Endothelial cell of umbilical vein (primary cell): ENCODE data around the gene ASZ1. TPM values are rescaled to one million over a fixed set of nuclear protein-coding genes. Genes with fewer than 3 reads are reported as not detected.

Experiments
- BruUV-seq: library from RNA; stranded (reverse); fragments of 400-500 nt; replicated peaks from 2 replicates; lab custom pipeline; 2021; lab: Mats Ljungman, UMichigan
- CTCF ChIA-PET: fragments of 300-600, 350-600 bp; sonication (Branson Sonifier 250); formaldehyde crosslinking; loops from one replicate; lab custom pipeline; 2021; ENCODE audit warnings: antibody characterized with exemption, inconsistent platforms; lab: Charles Lee
- POLR2A ChIA-PET: fragments of 300-600, 350-600 bp; sonication (Branson Sonifier 250); formaldehyde crosslinking; loops from one replicate; lab custom pipeline; 2021; ENCODE audit warnings: antibody characterized with exemption, inconsistent platforms; lab: Charles Lee
- DNase-seq: peaks from one replicate; pipeline ENCODE4 v3.0.0-alpha.2; 2011; ENCODE audit warnings: low read depth, low spot score
- FAIRE-seq: peaks from 2 replicates; lab custom pipeline; 2011; peaks lifted over from hg19 to GRCh38; lab: Jason Lieb, UNC
- H2AFZ ChIP-seq: 2 replicates; pipeline ENCODE4 v1.6.0; 2012; ENCODE audit warnings: low read depth, low read length, control low read depth, inconsistent platforms
- H3K27ac ChIP-seq: 2 replicates; pipeline ENCODE4 v1.5.1; 2011; ENCODE audit warnings: low read depth, mild to moderate bottlenecking, control low read depth, low read length, moderate library complexity; ENCODE audit not compliant: insufficient read depth
- H3K27me3 ChIP-seq, 2 experiments: 2 replicates each; pipeline versions ENCODE4 v1.6.0 to v1.6.1; 2011; ENCODE audit warnings: low read length in 2 of 2, mixed read lengths in 1 of 2; ENCODE audit not compliant: control insufficient read depth in 2 of 2, insufficient read depth in 2 of 2
- H3K36me3 ChIP-seq, 2 experiments: 2 replicates in 1 of 2; 3 replicates in 1 of 2; pipeline ENCODE4 v1.5.1; 2011; ENCODE audit warnings: low read length in 2 of 2, mild to moderate bottlenecking in 1 of 2, moderate library complexity in 1 of 2; ENCODE audit not compliant: control insufficient read depth in 2 of 2, insufficient read depth in 2 of 2; ENCODE audit errors: extremely low read depth in 1 of 2
- H3K4me1 ChIP-seq: 3 replicates; pipeline ENCODE4 v1.5.1; 2011; ENCODE audit warnings: mild to moderate bottlenecking, low read length; ENCODE audit not compliant: control insufficient read depth, insufficient read depth; ENCODE audit errors: extremely low read depth
- H3K4me2 ChIP-seq: 2 replicates; pipeline ENCODE4 v1.6.1; 2011; ENCODE audit warnings: low read length, control low read depth, mixed read lengths; ENCODE audit not compliant: insufficient read depth
- H3K4me3 ChIP-seq, 3 experiments: fragments of 200-600 bp in 1 of 3; sonication (generic), shearing (Covaris generic) in 1 of 3; replicated peaks in 1 of 3; 2 replicates each; pipeline ENCODE4 v1.5.1; 2011 to 2016; ENCODE audit warnings: control low read depth in 3 of 3, low read length in 3 of 3, mild to moderate bottlenecking in 2 of 3, inconsistent platforms in 1 of 3, low read depth in 1 of 3, moderate library complexity in 1 of 3; ENCODE audit not compliant: insufficient read depth in 1 of 3
- H3K79me2 ChIP-seq: 2 replicates; pipeline ENCODE4 v1.6.0; 2012; ENCODE audit warnings: low read length, inconsistent platforms; ENCODE audit not compliant: control insufficient read depth, insufficient read depth
- H3K9ac ChIP-seq: replicated peaks from 2 replicates; pipeline ENCODE3; 2011; ENCODE audit warnings: low read length, control low read depth; ENCODE audit not compliant: insufficient read depth; ENCODE audit errors: extremely low read depth
- H3K9me1 ChIP-seq: replicated peaks from 3 replicates; pipeline ENCODE4 v1.6.0; 2011; ENCODE audit warnings: mild to moderate bottlenecking, low read length; ENCODE audit not compliant: control insufficient read depth, insufficient read depth; ENCODE audit errors: extremely low read depth
- H3K9me3 ChIP-seq: replicated peaks from 2 replicates; pipeline ENCODE4 v1.5.1; 2012; ENCODE audit warnings: low read length, inconsistent platforms; ENCODE audit not compliant: control insufficient read depth, insufficient read depth
- H4K20me1 ChIP-seq: replicated peaks from 2 replicates; pipeline ENCODE3; 2011; ENCODE audit warnings: mild to moderate bottlenecking, low read length; ENCODE audit not compliant: control insufficient read depth, insufficient read depth; ENCODE audit errors: extremely low read depth
- EZH2 ChIP-seq: IDR thresholded peaks from 2 replicates; pipeline ENCODE4 v1.6.1; 2012; ENCODE audit warnings: borderline replicate concordance, low read depth, mild to moderate bottlenecking, moderate library complexity, low read length, inconsistent platforms; ENCODE audit not compliant: severe bottlenecking
- FOS ChIP-seq: IDR thresholded peaks from 2 replicates; pipeline ENCODE4 v1.6.1; 2011; ENCODE audit warnings: mild to moderate bottlenecking, low read length, moderate library complexity, borderline replicate concordance; ENCODE audit not compliant: insufficient read depth
- GATA2 ChIP-seq: IDR thresholded peaks from 2 replicates; pipeline ENCODE4 v1.7.0; 2011; ENCODE audit warnings: low read depth, mild to moderate bottlenecking, moderate library complexity, mixed read lengths, low read length; ENCODE audit not compliant: insufficient read length, insufficient read depth
- JUN ChIP-seq: IDR thresholded peaks from 2 replicates; pipeline ENCODE4 v1.6.1; 2011; ENCODE audit warnings: borderline replicate concordance, low read depth; ENCODE audit not compliant: insufficient read length, insufficient read depth
- POLR2A ChIP-seq: IDR thresholded peaks from 2 replicates; pipeline ENCODE4 v1.6.1; 2012; ENCODE audit warnings: low read depth, mild to moderate bottlenecking, control low read depth, low read length
- POLR2AphosphoS5 ChIP-seq: IDR thresholded peaks from 2 replicates; pipeline ENCODE4 v1.6.1; 2012; ENCODE audit warnings: low read depth, mild to moderate bottlenecking, control low read depth, low read length, moderate library complexity; ENCODE audit not compliant: insufficient read depth
- dilution Hi-C: fragments of 300-500 bp; cut with MboI; formaldehyde crosslinking; loops from one replicate; pipeline ENCODE4 v1.15.0; 2019; ENCODE audit warnings: low sequenced_read_pairs; ENCODE audit not compliant: extremely low pct_ligation_motif_present
- intact Hi-C: fragments of 100-400 bp; cut with micrococcal nuclease; formaldehyde crosslinking; loops from one replicate; pipeline ENCODE4 v1.10.0; 2022
- polyA plus RNA-seq, 4 experiments: library from polyadenylated mRNA; depleted of rRNA in 3 of 4; stranded (reverse) in 3 of 4; unstranded in 1 of 4; fragments of >200 nt; gene quantifications; 2 replicates each; pipeline versions ENCODE4 v1.2.1 to v1.2.3, GENCODE V29; 2011 to 2012; ENCODE audit warnings: missing spikeins in 1 of 4
- total RNA-seq: library from RNA; stranded (reverse); gene quantifications from 2 replicates; pipeline ENCODE4 v1.2.3, GENCODE V29; 2021
- TF ChIP-seq, protein P1 (sequence below): IDR thresholded peaks from 2 replicates; pipeline ENCODE4 v1.6.1; 2011; ENCODE audit not compliant: insufficient read depth, insufficient read length

ASZ1 gene
- total and polyA plus RNA-seq, 2 donors (not counting 3 experiments of a cell fraction or from before 2014, with no cell fraction given) = not detected

DNA sequence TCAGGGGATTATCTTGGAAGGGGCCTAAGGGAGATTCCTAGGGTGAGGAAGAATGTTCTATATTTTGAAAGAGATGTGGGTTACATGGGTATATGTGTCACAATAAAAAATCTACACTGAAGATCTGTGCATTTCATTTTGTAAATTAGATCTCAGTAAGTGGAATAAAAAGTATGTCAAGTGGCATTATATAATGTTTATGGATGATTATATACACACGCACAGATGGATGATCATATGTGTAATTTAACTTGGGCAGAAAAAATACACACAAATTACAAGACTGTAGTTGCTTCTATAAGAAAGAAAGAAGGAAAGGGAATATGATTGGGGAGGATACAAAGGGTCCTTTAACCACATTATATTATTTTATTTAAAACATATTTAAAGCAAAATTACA is 18.5 kb downstream of the ASZ1 start:
- intact Hi-C loops = no loop called here
- H3K4me2 ChIP-seq = no peak overlapping the region

DNA sequence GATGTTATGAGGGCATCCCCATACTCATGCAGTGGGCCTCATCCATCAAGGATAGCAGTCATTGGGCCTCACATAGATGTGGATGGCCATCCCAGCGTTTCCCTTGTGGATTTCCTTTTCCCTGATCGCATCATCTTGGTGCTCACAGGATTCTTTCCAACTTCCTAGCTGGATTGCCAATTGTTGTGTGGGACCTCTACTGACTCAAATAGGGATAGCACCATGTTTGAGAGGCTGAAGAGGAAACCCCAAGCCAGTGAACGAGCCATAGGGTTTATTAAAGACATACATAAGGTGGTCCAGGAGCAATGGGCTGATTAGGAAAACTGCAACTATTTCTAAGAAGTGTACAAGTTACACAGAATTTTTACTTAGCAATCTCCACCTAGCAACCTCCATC is 21.8 kb downstream of the ASZ1 start:
- no peaks in the 10 kb centered on the region for H3K9me1 ChIP-seq
- no peaks in the 10 kb centered on the region for H3K9me3 ChIP-seq
- H3K4me1 ChIP-seq = no peaks in the 10 kb centered on the region
- POLR2A ChIA-PET = no interaction called here
- no peak overlapping the region for H3K27ac ChIP-seq
- dilution Hi-C loops = no loop called here
- no peak overlapping the region for H3K4me2 ChIP-seq
- no peaks in the 10 kb centered on the region for H3K36me3 ChIP-seq
- no peak overlapping the region for H2AFZ ChIP-seq
- H3K9ac ChIP-seq = no peak overlapping the region
- TF ChIP-seq POLR2AphosphoS5 (no peak), GATA2 (no peak), EZH2 (no peak), JUN (no peak), POLR2A (no peak), FOS (no peak)
- TF ChIP-seq, protein P1, sequence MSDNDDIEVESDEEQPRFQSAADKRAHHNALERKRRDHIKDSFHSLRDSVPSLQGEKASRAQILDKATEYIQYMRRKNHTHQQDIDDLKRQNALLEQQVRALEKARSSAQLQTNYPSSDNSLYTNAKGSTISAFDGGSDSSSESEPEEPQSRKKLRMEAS = no peak
- no peak overlapping the region for H3K4me3 ChIP-seq
- intact Hi-C loops = no loop called here
- no peaks in the 10 kb centered on the region for H4K20me1 ChIP-seq
- DNase-seq (no peak), FAIRE-seq (no peak)
- no TSS peak for BruUV-seq
- H3K79me2 ChIP-seq = no peaks in the 10 kb centered on the region
- peaks cover under 1 to 1% of the 10 kb centered on the region in 2 experiments for H3K27me3 ChIP-seq
- CTCF ChIA-PET = interaction anchor here (0.7 to 1.9 kb wide), 3 partner anchors 53 to 748 kb away, joined by 3 to 7 read pairs (median 3); no protein-coding TSS in a partner anchor

More for the DNA sequence above, 18.5 kb downstream of the ASZ1 start:
- dilution Hi-C loops = no loop called here
- BruUV-seq = no TSS peak
- Histone ChIP-seq H2AFZ (no peak overlapping the region), H3K9ac (no peak overlapping the region), H3K27me3 (no peaks in the 10 kb centered on the region), H3K79me2 (no peaks in the 10 kb centered on the region), H3K9me1 (no peaks in the 10 kb centered on the region), H3K4me3 (no peak overlapping the region), H4K20me1 (no peaks in the 10 kb centered on the region), H3K36me3 (no peaks in the 10 kb centered on the region), H3K4me1 (no peaks in the 10 kb centered on the region), H3K9me3 (no peaks in the 10 kb centered on the region), H3K27ac (no peak overlapping the region)
- DNase-seq = no peak
- ChIA-PET CTCF (interaction anchor here (1.0 to 1.6 kb wide), 2 partner anchors 9 to 307 kb away, joined by 3 to 7 read pairs; no protein-coding TSS in a partner anchor), POLR2A (no interaction called here)
- FAIRE-seq = no peak
- TF ChIP-seq GATA2 (no peak), EZH2 (no peak)
